ENCODE results near the gene MUC5B.

The MUC5B gene

DNA sequence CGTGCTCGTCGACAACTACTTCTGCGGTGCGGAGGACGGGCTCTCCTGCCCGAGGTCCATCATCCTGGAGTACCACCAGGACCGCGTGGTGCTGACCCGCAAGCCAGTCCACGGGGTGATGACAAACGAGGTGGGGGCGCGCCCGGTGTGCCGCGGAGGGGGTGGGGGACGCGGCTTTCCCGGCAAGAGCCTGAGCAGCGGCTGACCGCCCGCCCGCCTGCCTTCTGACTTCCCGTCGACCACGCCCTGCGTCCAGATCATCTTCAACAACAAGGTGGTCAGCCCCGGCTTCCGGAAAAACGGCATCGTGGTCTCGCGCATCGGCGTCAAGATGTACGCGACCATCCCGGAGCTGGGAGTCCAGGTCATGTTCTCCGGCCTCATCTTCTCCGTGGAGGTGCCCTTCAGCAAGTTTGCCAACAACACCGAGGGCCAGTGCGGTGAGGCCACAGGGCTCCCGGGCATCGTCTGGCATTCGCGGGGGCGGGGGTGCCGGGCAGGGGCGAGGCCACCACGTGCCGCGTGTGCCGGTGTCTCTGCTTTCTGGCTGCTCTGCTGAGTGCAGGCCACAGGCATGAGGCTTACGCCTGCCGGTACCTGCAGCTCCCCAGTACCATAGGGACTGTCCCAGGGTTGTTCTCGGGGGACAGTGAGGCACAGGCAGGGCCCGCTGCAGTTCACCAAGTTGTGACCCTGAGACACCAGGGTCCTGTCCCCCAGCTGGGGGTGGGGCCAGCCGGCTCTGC, 28.5 kb upstream of the MUC5B start:
- TF ChIP-seq POLR2A (IDR thresholded peaks at IDR 0.05; ENCODE audit: low read depth, low read length) (no peak), TAF1 (IDR thresholded peaks at IDR 0.05; ENCODE audit: borderline replicate concordance, low read depth, low read length) (no peak), POLR2AphosphoS5 (IDR thresholded peaks at IDR 0.05; ENCODE audit: low read depth, low read length) (no peak)
- FAIRE-seq (no peak), DNase-seq (ENCODE audit: insufficient read length) (peak; percentile 1)

DNA sequence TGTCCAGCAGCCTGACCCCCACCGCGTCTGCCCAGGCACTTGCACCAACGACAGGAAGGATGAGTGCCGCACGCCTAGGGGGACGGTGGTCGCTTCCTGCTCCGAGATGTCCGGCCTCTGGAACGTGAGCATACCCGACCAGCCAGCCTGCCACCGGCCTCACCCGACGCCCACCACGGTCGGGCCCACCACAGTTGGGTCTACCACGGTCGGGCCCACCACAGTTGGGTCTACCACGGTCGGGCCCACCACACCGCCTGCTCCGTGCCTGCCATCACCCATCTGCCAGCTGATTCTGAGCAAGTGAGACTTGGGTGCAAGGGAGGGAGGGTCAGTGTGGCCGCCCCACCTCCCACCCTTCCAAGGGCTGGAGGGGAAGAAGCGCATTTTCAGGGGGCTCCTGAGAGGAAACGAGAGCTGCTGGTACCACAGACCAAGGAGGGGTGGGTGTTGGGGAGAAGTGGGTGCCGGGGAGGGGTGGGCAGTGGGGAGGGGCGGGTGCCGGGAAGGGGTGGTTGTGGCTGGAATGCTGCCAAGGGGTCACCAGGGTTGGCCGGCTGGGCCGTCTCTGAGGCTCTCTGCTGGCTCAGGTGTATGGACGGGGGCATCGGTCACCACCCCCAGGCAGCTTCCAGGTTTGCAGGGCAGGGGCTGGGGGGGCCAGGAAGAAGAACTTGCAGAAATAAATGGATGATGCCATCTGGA, 27.7 kb upstream of the MUC5B start:
- no peak for FAIRE-seq
- no peak for DNase-seq (ENCODE audit: insufficient read length)
- TF ChIP-seq POLR2AphosphoS5 (IDR thresholded peaks at IDR 0.05; ENCODE audit: low read depth, low read length) (no peak), TAF1 (IDR thresholded peaks at IDR 0.05; ENCODE audit: borderline replicate concordance, low read depth, low read length) (no peak), POLR2A (IDR thresholded peaks at IDR 0.05; ENCODE audit: low read depth, low read length) (no peak)

DNA sequence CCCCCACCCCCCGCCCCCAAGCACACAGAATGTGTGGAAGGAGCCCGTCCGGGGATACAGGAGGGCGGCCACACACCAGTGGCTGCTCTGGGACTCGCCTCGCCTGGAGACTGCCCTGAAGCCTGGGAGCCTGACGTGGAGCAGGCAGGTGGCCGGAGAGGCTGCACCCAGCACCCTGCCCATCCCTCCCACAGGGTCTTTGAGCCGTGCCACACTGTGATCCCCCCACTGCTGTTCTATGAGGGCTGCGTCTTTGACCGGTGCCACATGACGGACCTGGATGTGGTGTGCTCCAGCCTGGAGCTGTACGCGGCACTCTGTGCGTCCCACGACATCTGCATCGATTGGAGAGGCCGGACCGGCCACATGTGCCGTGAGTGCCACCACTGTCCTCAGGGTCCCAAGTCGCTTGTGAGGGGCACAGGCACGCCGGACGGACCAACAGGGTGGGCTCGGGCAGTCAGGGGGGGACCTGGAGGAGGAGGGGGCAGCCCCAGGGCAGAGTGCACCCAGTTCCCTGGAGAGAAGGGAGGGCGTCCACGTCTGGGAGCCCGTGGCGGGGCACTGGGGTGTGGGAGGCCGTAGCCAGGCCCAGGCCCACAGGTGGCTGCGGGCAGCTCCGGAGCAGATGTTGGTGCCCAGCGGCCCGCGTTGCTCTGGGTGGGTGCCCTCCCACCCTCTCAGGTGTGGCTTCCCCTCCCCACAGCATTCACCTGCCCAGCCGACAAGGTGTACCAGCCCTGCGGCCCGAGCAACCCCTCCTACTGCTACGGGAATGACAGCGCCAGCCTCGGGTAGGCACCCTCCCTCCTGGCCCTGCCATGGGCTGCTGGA, 27.0 kb upstream of the MUC5B start:
- FAIRE-seq (no peak), DNase-seq (ENCODE audit: insufficient read length) (peak; percentile 4)
- TF ChIP-seq POLR2A (IDR thresholded peaks at IDR 0.05; ENCODE audit: low read depth, low read length) (no peak), POLR2AphosphoS5 (IDR thresholded peaks at IDR 0.05; ENCODE audit: low read depth, low read length) (no peak), TAF1 (IDR thresholded peaks at IDR 0.05; ENCODE audit: borderline replicate concordance, low read depth, low read length) (no peak)

DNA sequence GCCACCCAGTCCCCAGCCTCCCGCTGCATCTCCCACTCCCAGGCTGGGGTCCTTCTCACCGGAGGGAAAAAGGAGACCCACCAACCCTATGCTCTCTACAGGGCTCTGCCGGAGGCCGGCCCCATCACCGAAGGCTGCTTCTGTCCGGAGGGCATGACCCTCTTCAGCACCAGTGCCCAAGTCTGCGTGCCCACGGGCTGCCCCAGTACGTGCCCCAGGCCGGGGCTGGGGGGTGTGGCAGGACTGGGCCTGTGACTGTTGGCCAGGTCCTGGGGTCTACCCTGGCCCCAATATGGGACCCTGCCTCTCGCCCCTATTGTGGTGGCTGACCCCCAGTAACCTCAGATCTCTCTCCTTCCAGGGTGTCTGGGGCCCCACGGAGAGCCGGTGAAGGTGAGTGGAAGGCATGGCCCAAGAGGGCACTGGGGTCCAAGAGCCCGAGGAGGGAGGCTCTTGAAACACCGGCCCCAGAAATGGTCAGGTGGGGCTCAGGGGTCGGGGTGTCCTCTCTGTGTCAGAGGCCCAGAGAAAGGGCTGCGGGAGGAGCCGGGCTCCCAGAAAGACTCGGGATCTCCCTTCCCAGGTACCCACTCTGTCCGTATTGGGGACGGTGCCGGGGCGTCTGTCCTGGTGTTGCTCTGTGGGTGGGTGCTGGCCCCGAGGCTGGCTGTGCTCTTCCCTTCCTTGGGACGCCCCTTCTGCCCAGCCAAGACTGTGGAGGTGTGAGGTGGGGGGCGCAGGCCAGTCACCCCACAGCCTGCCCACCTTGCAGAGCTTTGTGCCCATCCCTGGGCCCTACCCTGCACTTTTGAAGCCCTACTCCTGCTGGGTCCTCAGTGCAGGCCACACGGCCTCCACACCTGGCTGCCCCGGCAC, 26.1 kb upstream of the MUC5B start:
- peak; percentile 10 for DNase-seq (ENCODE audit: insufficient read length)
- TF ChIP-seq TAF1 (IDR thresholded peaks at IDR 0.05; ENCODE audit: borderline replicate concordance, low read depth, low read length) (no peak), POLR2AphosphoS5 (IDR thresholded peaks at IDR 0.05; ENCODE audit: low read depth, low read length) (no peak), POLR2A (IDR thresholded peaks at IDR 0.05; ENCODE audit: low read depth, low read length) (no peak)
- no peak for FAIRE-seq

DNA sequence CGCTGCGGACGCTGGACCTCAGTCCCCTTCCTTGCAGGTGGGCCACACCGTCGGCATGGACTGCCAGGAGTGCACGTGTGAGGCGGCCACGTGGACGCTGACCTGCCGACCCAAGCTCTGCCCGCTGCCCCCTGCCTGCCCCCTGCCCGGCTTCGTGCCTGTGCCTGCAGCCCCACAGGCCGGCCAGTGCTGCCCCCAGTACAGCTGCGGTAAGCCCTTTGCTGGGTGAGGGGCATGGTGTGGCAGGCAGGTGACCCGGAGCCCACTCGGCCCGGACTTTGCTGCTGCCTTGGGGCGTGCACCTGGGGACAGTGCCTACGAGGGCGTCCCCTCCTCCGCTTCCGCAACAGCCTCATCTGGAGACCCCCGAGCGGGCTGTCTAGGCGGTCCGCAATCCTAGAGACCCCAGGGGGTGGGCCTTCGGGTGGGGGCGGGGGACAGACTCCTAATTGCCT, 25.4 kb upstream of the MUC5B start:
- DNase-seq (ENCODE audit: insufficient read length) (peak; percentile 0), FAIRE-seq (no peak)
- no peak for TF ChIP-seq POLR2AphosphoS5 (IDR thresholded peaks at IDR 0.05; ENCODE audit: low read depth, low read length)
- TF ChIP-seq TAF1 (IDR thresholded peaks at IDR 0.05; ENCODE audit: borderline replicate concordance, low read depth, low read length), result no peak
- no peak for TF ChIP-seq POLR2A (IDR thresholded peaks at IDR 0.05; ENCODE audit: low read depth, low read length)

DNA sequence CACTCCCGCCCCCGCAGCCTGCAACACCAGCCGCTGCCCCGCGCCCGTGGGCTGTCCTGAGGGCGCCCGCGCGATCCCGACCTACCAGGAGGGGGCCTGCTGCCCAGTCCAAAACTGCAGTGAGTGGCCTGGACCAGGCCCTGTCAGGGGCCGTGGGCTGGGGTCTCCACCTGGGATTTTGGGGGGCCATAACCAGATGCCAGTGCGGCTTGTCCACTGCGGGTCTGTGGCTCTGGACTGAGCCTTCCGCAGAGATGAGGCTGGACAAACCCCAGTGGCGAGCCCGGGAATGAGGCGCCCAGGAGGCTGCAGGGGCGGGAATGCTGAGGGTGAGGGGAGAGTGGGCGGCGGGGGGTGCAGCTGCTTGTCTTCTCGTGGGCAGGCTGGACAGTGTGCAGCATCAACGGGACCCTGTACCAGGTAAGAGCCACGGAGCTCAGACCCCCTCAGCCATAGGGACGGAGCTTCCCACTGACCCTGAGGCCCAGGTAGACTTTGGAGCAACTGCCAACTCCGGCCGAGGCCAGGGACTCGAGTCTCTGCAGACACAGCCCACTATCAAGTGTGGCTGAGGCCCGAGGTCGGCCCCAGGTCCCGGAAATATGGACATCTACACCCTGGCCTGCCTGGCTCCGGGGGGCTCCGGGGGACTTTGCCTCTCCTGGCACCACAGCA, 24.8 kb upstream of the MUC5B start:
- DNase-seq (ENCODE audit: insufficient read length) (peak; percentile 7), FAIRE-seq (no peak)
- TF ChIP-seq POLR2A (IDR thresholded peaks at IDR 0.05; ENCODE audit: low read depth, low read length) (no peak), TAF1 (IDR thresholded peaks at IDR 0.05; ENCODE audit: borderline replicate concordance, low read depth, low read length) (no peak), POLR2AphosphoS5 (IDR thresholded peaks at IDR 0.05; ENCODE audit: low read depth, low read length) (no peak)

DNA sequence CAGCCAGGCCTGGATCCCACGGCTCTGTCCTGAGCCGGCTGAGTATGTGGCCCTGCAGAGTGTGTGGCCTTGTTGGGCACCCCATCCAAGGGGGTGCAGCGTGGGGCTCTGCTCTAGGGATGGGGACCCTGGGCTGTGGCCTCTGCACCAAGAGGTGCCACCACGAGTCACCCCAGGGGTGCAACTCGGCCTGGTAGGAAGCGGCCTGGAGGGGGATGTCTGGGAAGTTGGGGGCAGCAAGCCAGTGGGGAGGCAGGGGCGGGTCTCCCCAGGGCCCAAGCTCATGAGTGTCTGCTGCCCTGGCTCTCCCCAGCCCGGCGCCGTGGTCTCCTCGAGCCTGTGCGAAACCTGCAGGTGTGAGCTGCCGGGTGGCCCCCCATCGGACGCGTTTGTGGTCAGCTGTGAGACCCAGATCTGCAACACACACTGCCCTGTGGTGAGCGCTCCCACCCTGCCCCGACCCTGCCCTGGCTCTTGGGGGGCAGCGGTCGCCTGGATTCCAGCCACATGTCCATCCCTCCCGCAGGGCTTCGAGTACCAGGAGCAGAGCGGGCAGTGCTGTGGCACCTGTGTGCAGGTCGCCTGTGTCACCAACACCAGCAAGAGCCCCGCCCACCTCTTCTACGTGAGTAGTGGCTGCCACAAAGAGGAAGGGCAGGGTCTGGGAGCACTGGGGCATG, 24.2 kb upstream of the MUC5B start:
- DNase-seq (ENCODE audit: insufficient read length) (no peak), FAIRE-seq (no peak)
- TF ChIP-seq POLR2AphosphoS5 (IDR thresholded peaks at IDR 0.05; ENCODE audit: low read depth, low read length) (no peak), POLR2A (IDR thresholded peaks at IDR 0.05; ENCODE audit: low read depth, low read length) (no peak), TAF1 (IDR thresholded peaks at IDR 0.05; ENCODE audit: borderline replicate concordance, low read depth, low read length) (no peak)

DNA sequence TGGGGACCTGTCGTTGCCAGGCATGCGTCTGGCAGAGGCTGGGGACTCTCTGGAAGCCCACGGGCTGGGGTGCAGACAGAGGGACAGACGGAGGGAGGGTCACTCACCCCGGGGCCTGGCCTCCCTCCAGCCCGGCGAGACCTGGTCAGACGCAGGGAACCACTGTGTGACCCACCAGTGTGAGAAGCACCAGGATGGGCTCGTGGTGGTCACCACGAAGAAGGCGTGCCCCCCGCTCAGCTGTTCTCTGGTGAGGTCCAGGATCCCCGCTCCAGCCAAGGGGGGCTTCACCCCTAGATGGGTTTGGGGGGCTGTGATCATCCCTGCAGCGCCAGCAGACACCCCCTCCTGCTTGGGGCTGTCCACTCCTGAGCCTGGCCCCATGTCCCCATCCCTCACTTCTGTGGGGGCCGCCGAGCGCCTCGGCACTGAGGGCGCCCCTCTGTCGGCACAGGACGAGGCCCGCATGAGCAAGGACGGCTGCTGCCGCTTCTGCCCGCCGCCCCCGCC, 23.6 kb upstream of the MUC5B start:
- TF ChIP-seq POLR2A (IDR thresholded peaks at IDR 0.05; ENCODE audit: low read depth, low read length) (no peak), POLR2AphosphoS5 (IDR thresholded peaks at IDR 0.05; ENCODE audit: low read depth, low read length) (no peak), TAF1 (IDR thresholded peaks at IDR 0.05; ENCODE audit: borderline replicate concordance, low read depth, low read length) (no peak)
- DNase-seq (ENCODE audit: insufficient read length) (peak; percentile 6), FAIRE-seq (no peak)

DNA sequence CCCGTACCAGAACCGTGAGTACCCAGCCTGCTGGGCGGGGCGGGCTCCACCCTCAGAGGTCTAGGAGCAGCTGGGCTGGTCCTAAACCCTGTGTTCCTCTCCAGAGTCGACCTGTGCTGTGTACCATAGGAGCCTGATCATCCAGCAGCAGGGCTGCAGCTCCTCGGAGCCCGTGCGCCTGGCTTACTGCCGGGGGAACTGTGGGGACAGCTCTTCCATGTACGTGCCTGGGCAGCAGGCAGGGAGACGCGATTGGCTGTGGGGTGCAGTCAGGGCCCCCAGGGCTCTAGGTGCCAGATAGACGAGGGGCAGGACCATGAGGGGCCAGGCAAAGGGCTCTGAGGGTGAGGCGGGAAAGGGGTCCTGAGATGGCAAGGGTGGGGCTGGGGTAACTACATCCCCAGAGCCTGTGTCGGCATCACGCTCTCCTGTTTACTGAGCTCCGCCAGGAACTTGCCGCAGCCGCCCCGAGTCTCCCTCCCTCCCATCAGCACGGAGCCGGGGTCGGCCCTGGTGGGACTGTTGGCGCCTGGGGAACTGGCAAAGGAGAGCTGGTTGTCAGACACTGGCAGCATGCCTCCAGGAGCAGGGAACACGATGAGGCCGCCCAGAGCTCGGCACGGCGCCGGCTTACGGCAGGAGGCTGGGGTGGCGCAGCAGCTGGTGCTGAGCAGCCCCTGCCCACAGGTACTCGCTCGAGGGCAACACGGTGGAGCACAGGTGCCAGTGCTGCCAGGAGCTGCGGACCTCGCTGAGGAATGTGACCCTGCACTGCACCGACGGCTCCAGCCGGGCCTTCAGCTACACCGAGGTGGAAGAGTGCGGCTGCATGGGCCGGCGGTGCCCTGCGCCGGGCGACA, 22.9 kb upstream of the MUC5B start:
- FAIRE-seq (no peak), DNase-seq (ENCODE audit: insufficient read length) (peak; percentile 8)
- TF ChIP-seq POLR2AphosphoS5 (IDR thresholded peaks at IDR 0.05; ENCODE audit: low read depth, low read length), result no peak
- TF ChIP-seq TAF1 (IDR thresholded peaks at IDR 0.05; ENCODE audit: borderline replicate concordance, low read depth, low read length), result no peak
